Keratinocyte (primary cell): ENCODE results near the gene SH3BGRL3.

Experiments used
- CTCF ChIP-seq, 3 experiments: IDR thresholded peaks in 1 of 3; conservative IDR thresholded peaks in 1 of 3; optimal IDR thresholded peaks in 1 of 3; 2 replicates in 2 of 3; 3 replicates in 1 of 3; pipeline versions ENCODE3 to v1.5.1; 2011; ENCODE audit warnings: low read length in 3 of 3, mild to moderate bottlenecking in 3 of 3, moderate library complexity in 2 of 3, control low read depth in 1 of 3, inconsistent platforms in 1 of 3; ENCODE audit not compliant: insufficient read depth in 2 of 3; ENCODE audit errors: extremely low read depth in 1 of 3
- EZH2 ChIP-seq: IDR thresholded peaks from one replicate; pipeline ENCODE4 v1.6.1; 2012; ENCODE audit warnings: inconsistent platforms, mild to moderate bottlenecking, low read length, moderate library complexity

GRCh38 chr1:26327956-26328362 lies 48.1 kb downstream of the SH3BGRL3 start:
- TF ChIP-seq CTCF (optimal IDR thresholded peaks at IDR 0.05 in 1 of 3, IDR thresholded peaks at IDR 0.05 in 1 of 3, conservative IDR thresholded peaks at IDR 0.05 in 1 of 3; ENCODE audit: extremely low read depth in 1 of 3, insufficient read depth in 2 of 3, low read length in 3 of 3): no peak
- no peak for TF ChIP-seq EZH2
